IMR-90 (cell line): ENCODE data around the gene RASD2. TPM values are rescaled to one million over a fixed set of nuclear protein-coding genes. Genes with fewer than 3 reads are reported as not detected.

Experiments used
- ATAC-seq: fragments of 200-7000 bp; cut with Tn5 transposase; 2 replicates; pipeline ENCODE4 v1.9.1; 2020; ENCODE audit warnings: low read depth, mild to moderate bottlenecking, moderate library complexity
- BruUV-seq: library from RNA; stranded (reverse); fragments of 400-500 nt; replicated peaks from 2 replicates; lab custom pipeline; 2021; lab: Mats Ljungman, UMichigan
- CTCF ChIA-PET: fragments of 300-600 bp; formaldehyde crosslinking; extraction: SDS; loops from one replicate; lab custom pipeline; 2021; ENCODE audit warnings: antibody characterized with exemption; lab: Yijun Ruan, JAX
- POLR2A ChIA-PET: fragments of 300-600 bp; sonication (Branson Sonifier 250); formaldehyde crosslinking; loops from one replicate; lab custom pipeline; 2022; ENCODE audit warnings: antibody characterized with exemption; ENCODE audit not compliant: unreplicated experiment; lab: Charles Lee
- DNase-seq: peaks from one replicate; pipeline ENCODE4 v3.0.0; 2013
- H2AFZ ChIP-seq: replicated peaks from 2 replicates; pipeline ENCODE3; 2013; ENCODE audit warnings: low read length, mild to moderate bottlenecking; ENCODE audit not compliant: poor library complexity
- H2AK5ac ChIP-seq: 2 replicates; pipeline ENCODE4 v1.6.1; 2013; ENCODE audit warnings: low read depth, low read length, inconsistent platforms
- H2AK9ac ChIP-seq: replicated peaks from 2 replicates; pipeline ENCODE3; 2013; ENCODE audit warnings: mild to moderate bottlenecking, low read depth, low read length, moderate library complexity; ENCODE audit not compliant: poor library complexity
- H2BK120ac ChIP-seq: 2 replicates; pipeline ENCODE4 v1.6.1; 2013; ENCODE audit warnings: low read depth, low read length, inconsistent platforms
- H2BK15ac ChIP-seq: 3 replicates; pipeline ENCODE4 v1.6.1; 2013; ENCODE audit warnings: low read depth, low read length, inconsistent platforms
- H2BK20ac ChIP-seq: 2 replicates; pipeline ENCODE4 v1.6.1; 2013; ENCODE audit warnings: low read depth, mild to moderate bottlenecking, inconsistent platforms, low read length, moderate library complexity
- H2BK5ac ChIP-seq: 2 replicates; pipeline ENCODE4 v1.6.1; 2013; ENCODE audit warnings: mild to moderate bottlenecking, low read depth, low read length, inconsistent platforms; ENCODE audit not compliant: poor library complexity, severe bottlenecking
- H3K14ac ChIP-seq: replicated peaks from 2 replicates; pipeline ENCODE4 v1.6.1; 2013; ENCODE audit warnings: low read depth, low read length, inconsistent platforms
- H3K18ac ChIP-seq: 2 replicates; pipeline ENCODE4 v1.6.1; 2013; ENCODE audit warnings: low read depth, low read length, control low read depth
- H3K23ac ChIP-seq: 2 replicates; pipeline ENCODE4 v1.6.1; 2013; ENCODE audit warnings: low read depth, low read length, inconsistent platforms
- H3K27ac ChIP-seq: 2 replicates; pipeline ENCODE4 v1.5.1; 2013; ENCODE audit warnings: mild to moderate bottlenecking, control low read depth, low read length; ENCODE audit not compliant: insufficient read depth
- H3K27me3 ChIP-seq: 2 replicates; pipeline ENCODE4 v1.6.1; 2013; ENCODE audit warnings: low read length; ENCODE audit not compliant: control insufficient read depth, insufficient read depth
- H3K36me3 ChIP-seq: 2 replicates; pipeline ENCODE4 v1.6.1; 2013; ENCODE audit warnings: low read length, mixed read lengths; ENCODE audit not compliant: control insufficient read depth, insufficient read depth
- H3K4ac ChIP-seq: 2 replicates; pipeline ENCODE4 v1.6.1; 2013; ENCODE audit warnings: low read depth, low read length, inconsistent platforms
- H3K4me1 ChIP-seq: 2 replicates; pipeline ENCODE4 v1.6.1; 2013; ENCODE audit warnings: low read length, mixed read lengths; ENCODE audit not compliant: control insufficient read depth, insufficient read depth
- H3K4me2 ChIP-seq: 2 replicates; pipeline ENCODE4 v1.6.1; 2013; ENCODE audit warnings: low read depth, mild to moderate bottlenecking, control low read depth, low read length, moderate library complexity
- H3K4me3 ChIP-seq: 2 replicates; pipeline ENCODE4 v1.5.1; 2013; ENCODE audit warnings: low read depth, mild to moderate bottlenecking, control low read depth, low read length, moderate library complexity; ENCODE audit not compliant: insufficient read depth
- H3K56ac ChIP-seq: 2 replicates; pipeline ENCODE4 v1.6.1; 2013; ENCODE audit warnings: low read length, inconsistent platforms; ENCODE audit not compliant: insufficient read depth; ENCODE audit errors: extremely low read depth
- H3K79me1 ChIP-seq, 2 experiments: 2 replicates each; pipeline ENCODE4 v1.6.1; 2013; ENCODE audit warnings: low read length in 2 of 2, inconsistent platforms in 1 of 2, low read depth in 1 of 2
- H3K9ac ChIP-seq: 2 replicates; pipeline ENCODE4 v1.6.1; 2013; ENCODE audit warnings: low read depth, low read length, control low read depth
- H3K9me1 ChIP-seq: 2 replicates; pipeline ENCODE4 v1.6.1; 2013; ENCODE audit warnings: low read length, inconsistent platforms; ENCODE audit not compliant: insufficient read depth
- H3K9me3 ChIP-seq: 2 replicates; pipeline ENCODE4 v1.6.1; 2013; ENCODE audit warnings: low read length; ENCODE audit not compliant: control insufficient read depth, insufficient read depth
- H4K20me1 ChIP-seq: 2 replicates; pipeline ENCODE4 v1.6.1; 2013; ENCODE audit warnings: low read length, inconsistent platforms; ENCODE audit not compliant: insufficient read depth
- H4K5ac ChIP-seq: 2 replicates; pipeline ENCODE4 v1.6.1; 2013; ENCODE audit warnings: mild to moderate bottlenecking, low read depth, low read length, control low read depth
- H4K8ac ChIP-seq, 2 experiments: 2 replicates each; pipeline ENCODE4 v1.6.1; 2013; ENCODE audit warnings: low read depth in 2 of 2, low read length in 2 of 2, control low read depth in 1 of 2, inconsistent platforms in 1 of 2
- H4K91ac ChIP-seq: 2 replicates; pipeline ENCODE4 v1.6.1; 2013; ENCODE audit warnings: low read depth, low read length, inconsistent platforms; ENCODE audit not compliant: insufficient read depth
- CEBPB ChIP-seq: IDR thresholded peaks from 2 replicates; pipeline ENCODE4 v1.6.1; 2012; ENCODE audit warnings: low read depth, low read length, improper control_type of control experiment
- MAZ ChIP-seq: IDR thresholded peaks from 2 replicates; pipeline ENCODE4 v1.6.1; 2012; ENCODE audit warnings: low read depth, mild to moderate bottlenecking, low read length, improper control_type of control experiment, moderate library complexity, borderline replicate concordance
- WGBS, 2 experiments: methylation state at CpG; one replicate each; pipeline versions ENCODE4 v1.1.5 to v1.1.7; 2013; ENCODE audit warnings: missing lambda C conversion rate in 2 of 2; ENCODE audit not compliant: insufficient read length in 1 of 2; ENCODE audit errors: extremely low coverage in 2 of 2; 5-methylcytosine and 5-hydroxymethylcytosine counted together
- dilution Hi-C: fragments of 300-500 bp; cut with HindIII; formaldehyde crosslinking; loops from one replicate; pipeline ENCODE4 v1.14.3; 2018; ENCODE audit warnings: low sequenced_read_pairs; ENCODE audit not compliant: unreplicated experiment
- in situ Hi-C: fragments of 300-500 bp; cut with MboI; formaldehyde crosslinking; loops from 3 replicates; pipeline ENCODE4 v1.14.3; 2019; ENCODE audit warnings: low sequenced_read_pairs, inconsistent platforms, mixed read lengths
- intact Hi-C: fragments of 100-400 bp; cut with micrococcal nuclease; formaldehyde crosslinking; loops from 2 replicates; pipeline ENCODE4 v1.10.0; 2022
- polyA plus RNA-seq, 3 experiments: library from polyadenylated mRNA; depleted of rRNA; stranded (reverse); fragments of >200 nt; gene quantifications; 2 replicates each; pipeline ENCODE4 v1.2.3, GENCODE V29; 2012; ENCODE audit warnings: low replicate concordance in 1 of 3
- total RNA-seq: library from RNA; depleted of rRNA; stranded (reverse); fragments of >200 nt; gene quantifications from 2 replicates; pipeline ENCODE4 v1.2.3, GENCODE V29; 2012

Gene RASD2
- total and polyA plus RNA-seq, 2 of the 4 experiments (the other 2 are of a cell fraction) = under 0.01 to 0.32 TPM

- H3K14ac ChIP-seq = no peak overlapping the region
- no peak for TF ChIP-seq MAZ
- TF ChIP-seq CEBPB = no peak
- no peak for DNase-seq
- H3K4me2 ChIP-seq = no peak overlapping the region
- H3K4ac ChIP-seq = no peak overlapping the region
- intact Hi-C loops = no loop called here
- H2BK15ac ChIP-seq = no peak overlapping the region
- no peak overlapping the region for H4K8ac ChIP-seq
- no peak overlapping the region for H3K18ac ChIP-seq
- in situ Hi-C loops = no loop called here
- POLR2A ChIA-PET = no interaction called here
- H2BK5ac ChIP-seq = no peak overlapping the region
- H2AFZ ChIP-seq = no peak overlapping the region
- H2BK20ac ChIP-seq = no peak overlapping the region
- H3K27ac ChIP-seq = no peak overlapping the region
- dilution Hi-C loops = no loop called here
- CTCF ChIA-PET = no interaction called here
- H3K9me3 ChIP-seq = peaks cover under 1% of the 10 kb centered on the region; the same call in 1 of the 2 replicates
- no peak overlapping the region for H3K56ac ChIP-seq
- H4K91ac ChIP-seq = no peak overlapping the region
- H3K4me3 ChIP-seq = no peak overlapping the region
- H2BK120ac ChIP-seq = no peak overlapping the region
- H4K20me1 ChIP-seq = no peaks in the 10 kb centered on the region
- no peak for ATAC-seq
- no TSS peak for BruUV-seq
- H3K79me1 ChIP-seq = no peaks in the 10 kb centered on the region
- H3K9ac ChIP-seq = no peak overlapping the region
- WGBS, 2 experiments = no CpG with 5 or more reads among the region's 3 CpGs
- H3K9me1 ChIP-seq = peaks cover 16% of the 10 kb centered on the region
- no peak overlapping the region for H3K23ac ChIP-seq
- H4K5ac ChIP-seq = no peak overlapping the region
- no peak overlapping the region for H2AK5ac ChIP-seq
- H3K4me1 ChIP-seq = peaks cover 11% of the 10 kb centered on the region
- no peak overlapping the region for H2AK9ac ChIP-seq
- no peaks in the 10 kb centered on the region for H3K36me3 ChIP-seq
- no peaks in the 10 kb centered on the region for H3K27me3 ChIP-seq
These were observed 6.5 kb upstream of the RASD2 start for GRCh38 chr22:35534091-35534490.
